Fibroblast of the aortic adventitia (primary cell): ENCODE measurements around the gene TECRL. TPM values are rescaled to one million over a fixed set of nuclear protein-coding genes. Genes with fewer than 3 reads are reported as not detected.

Experiments used
- DNase-seq: peaks from one replicate; pipeline ENCODE4 v3.0.0-alpha.2; 2010; ENCODE audit warnings: low read depth
- H3K4me3 ChIP-seq: 2 replicates; pipeline ENCODE4 v1.5.1; 2011; ENCODE audit warnings: low read depth, mild to moderate bottlenecking, control low read depth, low read length, moderate library complexity
- CTCF ChIP-seq: IDR thresholded peaks from 2 replicates; pipeline ENCODE4 v1.5.1; 2011; ENCODE audit warnings: mild to moderate bottlenecking, low read length, control low read depth, inconsistent platforms; ENCODE audit not compliant: insufficient read depth
- small RNA-seq: library from RNA; depleted of rRNA; stranded (forward); fragments of <200 nt; gene quantifications from one replicate; pipeline ENCODE3, GENCODE V24; 2012
- total RNA-seq: library from RNA; depleted of rRNA; stranded (reverse); fragments of >200 nt; gene quantifications from 2 replicates; pipeline ENCODE4 v1.2.3, GENCODE V29; 2012; ENCODE audit warnings: low replicate concordance

Gene TECRL
- total RNA-seq, 1 donor: not detected

GRCh38 chr4:64230709-64231310, 178.4 kb downstream of the TECRL start:
- no peak for TF ChIP-seq CTCF
- peak; percentile 6 for DNase-seq

More at GRCh38 chr4:64230709-64231310, 178.4 kb downstream of the TECRL start:
- no peak overlapping the region for H3K4me3 ChIP-seq

Small RNAs within 50 kb of the gene (small RNA-seq; reads per million reads assigned to genes)
- gene RNU6-191P: not detected
